Measurements from ENCODE around the gene LAMB2. TPM values are rescaled to one million over a fixed set of nuclear protein-coding genes. Genes with fewer than 3 reads are reported as not detected.

Gene LAMB2
- total and polyA plus RNA-seq, 2 experiments from 2014 or later: 71.3 to 154 TPM

GRCh38 chr3:49140080-49140479, 7.2 kb upstream of the LAMB2 start:
- H3K4me3 Mint-ChIP-seq: no peak overlapping the region
- Histone ChIP-seq H3K36me3 (ENCODE audit: insufficient read depth) (no peaks in the 10 kb centered on the region), H3K27me3 (ENCODE audit: insufficient read depth) (no peaks in the 10 kb centered on the region), H3K79me2 (replicated peaks; ENCODE audit: insufficient read depth) (no peaks in the 10 kb centered on the region), H2AFZ (no peak overlapping the region), H3K27ac (ENCODE audit: low read depth) (no peak overlapping the region), H3K9me2 (ENCODE audit: insufficient read depth) (no peaks in the 10 kb centered on the region), H3K4me1 (ENCODE audit: insufficient read depth) (no peaks in the 10 kb centered on the region), H3K4me2 (no peak overlapping the region), H3F3A (replicated peaks; ENCODE audit: low read depth) (no peaks in the 10 kb centered on the region), H3K4me3 (no peak overlapping the region), H4K20me1 (replicated peaks; ENCODE audit: insufficient read depth) (no peaks in the 10 kb centered on the region)
- H3K27ac Mint-ChIP-seq: no peak overlapping the region
- H3K27me3 Mint-ChIP-seq (ENCODE audit: insufficient read depth, low read depth, poor library complexity): peaks cover 8% of the 10 kb centered on the region
- TF ChIP-seq NANOG (IDR thresholded peaks at IDR 0.05; ENCODE audit: borderline replicate concordance) (no peak), CTCF (conservative IDR thresholded peaks at IDR 0.05; ENCODE audit: low read depth in 2 of 2) (no peak), ETS1 (IDR thresholded peaks at IDR 0.05) (no peak), STAT1 (IDR thresholded peaks at IDR 0.05; ENCODE audit: unreplicated experiment) (no peak), POLR2AphosphoS5 (IDR thresholded peaks at IDR 0.05; ENCODE audit: low read depth) (no peak), EZH2 (IDR thresholded peaks at IDR 0.05; ENCODE audit: low read depth, unreplicated experiment) (no peak), ZNF331 (CRISPR knock-in tag; IDR thresholded peaks at IDR 0.05; ENCODE audit: low read depth) (no peak), ZNF462 (CRISPR knock-in tag; IDR thresholded peaks at IDR 0.05) (no peak), JUNB (IDR thresholded peaks at IDR 0.05; ENCODE audit: unreplicated experiment) (no peak), EZH2phosphoT487 (IDR thresholded peaks at IDR 0.05; ENCODE audit: unreplicated experiment) (no peak), ZNF114 (CRISPR knock-in tag; IDR thresholded peaks at IDR 0.05) (no peak), CREB1 (CRISPR knock-in tag; IDR thresholded peaks at IDR 0.05; ENCODE audit: low read depth) (no peak), REST (IDR thresholded peaks at IDR 0.05; ENCODE audit: unreplicated experiment) (no peak)
- ATAC-seq (no peak), DNase-seq (ENCODE audit: low spot score) (no peak)
- H3K36me3 Mint-ChIP-seq (ENCODE audit: low read depth): peaks cover 7% of the 10 kb centered on the region; the same call in 2 of the 3 replicates
- 0 out of 3 replicates have a peak, but pooled peaks cover 3% of the 10 kb centered on the region for H3K4me1 Mint-ChIP-seq
- H3K9me3 Mint-ChIP-seq: peaks cover 23% of the 10 kb centered on the region
